Retinal pigment epithelial cell (primary cell): ENCODE measurements around the gene ENAM.

ENCODE experiments used
- DNase-seq: peaks from one replicate; pipeline ENCODE4 v3.0.0-alpha.2; 2010; ENCODE audit warnings: low read depth
- H3K4me3 ChIP-seq: 2 replicates; pipeline ENCODE4 v1.5.1; 2011; ENCODE audit warnings: mild to moderate bottlenecking, low read length, control low read depth, moderate library complexity
- CTCF ChIP-seq: conservative IDR thresholded peaks from 2 replicates; pipeline ENCODE4 v1.5.1; 2011; ENCODE audit warnings: low read depth, low read length, control low read depth, inconsistent platforms

The ENAM gene

DNA sequence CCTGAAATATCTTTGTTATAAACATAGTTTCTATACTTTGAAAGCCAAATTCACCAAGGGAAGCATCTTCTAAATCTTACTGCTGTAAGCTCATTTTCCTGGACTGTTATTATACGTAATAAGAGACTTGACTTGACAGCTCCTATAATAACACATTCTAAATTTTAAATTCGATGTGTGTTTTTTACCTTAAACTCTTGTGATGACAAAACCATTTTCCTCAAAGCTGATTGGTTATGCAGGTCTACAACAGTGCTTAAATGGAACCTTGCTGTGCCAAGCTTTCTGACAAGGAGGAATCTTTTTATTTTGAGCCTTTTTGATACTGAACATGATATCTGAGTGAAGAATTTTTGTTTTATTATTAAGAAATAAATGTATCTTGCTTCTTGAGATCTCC, at the start of gene ENAM:
TSS of gene ENAM (plus strand) at position 301 of the 400 bp plus-strand sequence. CDS start 757 bp downstream, outside the sequence.
- no peak for DNase-seq
- no peak for TF ChIP-seq CTCF

GRCh38 chr4:70581980-70582379, 46.6 kb upstream of the ENAM start:
- no peak overlapping the region for H3K4me3 ChIP-seq
- TF ChIP-seq CTCF: no peak
- DNase-seq: no peak

More for the DNA sequence above, at the start of gene ENAM:
- H3K4me3 ChIP-seq: no peak within 1 kb of the TSS

DNA sequence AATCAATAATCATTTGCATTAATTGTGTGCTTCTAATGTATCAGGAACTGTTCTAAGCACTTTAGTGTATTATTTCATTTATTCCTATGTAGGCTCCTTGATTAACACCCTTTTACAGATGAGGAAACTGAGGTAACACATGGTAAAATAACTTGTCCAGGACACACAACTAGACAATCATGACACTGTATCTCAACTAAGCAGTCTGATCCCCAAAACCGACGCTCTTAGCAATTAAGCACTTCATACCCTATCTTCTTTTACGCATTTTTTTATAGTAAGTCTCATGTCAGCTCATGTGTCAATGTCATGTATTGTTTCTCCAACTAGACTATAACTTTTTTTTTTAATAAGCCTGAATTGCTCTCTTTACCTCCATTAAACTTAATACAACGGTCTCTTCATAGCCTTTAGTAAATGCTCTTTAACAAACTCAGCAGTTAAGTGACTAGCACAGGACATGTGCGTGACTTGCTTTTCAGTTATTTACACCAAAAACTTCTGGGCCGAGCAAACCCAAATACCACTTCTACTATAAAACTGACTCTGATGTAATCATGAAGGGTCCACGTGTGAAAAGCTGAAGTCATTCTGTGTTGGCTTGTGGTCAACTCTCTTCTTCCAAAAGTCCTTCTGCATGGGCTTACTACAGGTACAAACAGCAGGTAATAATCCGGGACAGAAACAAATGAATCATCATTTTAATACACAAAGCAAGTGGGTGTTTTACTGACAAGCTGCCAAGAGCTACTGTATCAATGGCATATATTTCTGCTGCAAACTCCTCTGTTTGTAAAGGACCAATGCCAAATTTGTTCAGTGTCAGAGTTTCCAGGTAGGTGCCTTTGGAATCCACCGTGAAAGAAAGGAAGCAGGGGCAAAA, 44.4 kb upstream of the ENAM start:
- DNase-seq: no peak
- TF ChIP-seq CTCF: no peak
- no peak overlapping the region for H3K4me3 ChIP-seq

DNA sequence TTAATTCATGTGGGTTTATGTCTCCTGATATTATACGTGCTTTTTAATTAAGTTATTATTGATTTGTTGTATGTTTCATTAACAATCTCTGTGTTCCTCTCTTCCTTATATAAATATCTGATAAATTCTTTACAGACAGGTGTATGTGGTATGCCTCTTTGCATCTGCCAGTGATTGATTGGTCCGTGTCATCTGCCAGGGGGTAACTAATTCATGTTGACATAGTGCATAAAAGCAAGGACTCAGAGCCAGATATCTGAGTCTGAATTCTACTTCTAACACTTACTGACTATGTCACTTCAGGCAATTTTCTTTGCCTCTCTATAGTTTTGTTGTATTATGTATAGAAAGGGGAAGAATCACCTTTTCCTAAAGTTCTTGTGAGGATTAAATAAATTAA, 41.7 kb upstream of the ENAM start:
- no peak for DNase-seq
- TF ChIP-seq CTCF: no peak
- no peak overlapping the region for H3K4me3 ChIP-seq

DNA sequence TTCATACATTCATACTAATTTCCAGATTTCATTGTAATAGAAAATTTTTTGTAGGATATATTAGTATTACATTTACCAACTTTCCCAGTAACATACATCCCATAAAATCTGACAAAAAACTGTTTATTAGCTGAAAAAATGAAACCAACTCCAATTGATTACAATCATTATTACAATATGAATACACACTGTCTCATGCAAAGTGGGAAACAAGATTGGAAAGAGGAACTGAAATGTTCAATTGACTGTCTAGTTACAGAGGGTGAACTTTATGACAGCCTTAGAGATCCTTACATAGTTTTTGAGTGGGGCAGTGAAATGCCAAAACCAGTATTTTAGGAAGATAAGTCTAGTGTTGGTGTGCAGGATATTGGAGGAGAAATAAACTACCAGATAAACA, 38.8 kb upstream of the ENAM start:
- no peak for DNase-seq
- no peak for TF ChIP-seq CTCF
- H3K4me3 ChIP-seq: no peak overlapping the region

DNA sequence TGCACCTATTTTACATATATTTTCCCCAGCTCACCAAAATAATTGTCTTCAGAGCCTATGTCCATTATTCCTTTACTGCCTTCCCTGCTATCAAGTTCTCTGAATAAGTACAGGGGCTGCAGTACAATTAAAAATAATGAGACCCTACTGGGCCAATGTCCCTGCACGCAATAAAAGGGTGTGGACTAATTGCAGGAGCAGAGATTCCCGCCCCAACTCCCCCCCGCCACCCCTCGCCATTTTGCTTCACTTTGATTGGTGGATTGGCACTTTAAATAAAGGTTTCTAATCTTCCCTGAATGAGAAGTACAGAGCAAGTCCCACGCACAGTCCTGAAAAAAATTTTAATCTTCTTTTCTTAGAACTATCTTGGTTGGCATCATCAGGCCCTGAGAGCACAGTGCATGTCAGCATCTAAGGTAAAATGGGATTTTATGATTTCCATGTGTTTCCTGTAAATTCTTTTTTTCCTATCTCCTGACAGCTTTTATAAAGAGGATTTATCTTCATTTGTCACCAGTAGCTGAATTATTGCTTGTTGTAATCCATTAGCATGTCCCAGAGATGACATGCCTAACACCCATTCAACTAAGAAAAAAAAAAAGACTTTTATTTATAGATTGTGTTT, 36.5 kb upstream of the ENAM start, which contains the start of gene AMBN:
TSS of gene AMBN (plus strand) at position 302 of the 628 bp plus-strand sequence. CDS start at position 405, 103 bp downstream.
- DNase-seq: no peak
- TF ChIP-seq CTCF: no peak
- H3K4me3 ChIP-seq: no peak within 1 kb of the TSS
